Measurements from ENCODE around the gene AEBP2. TPM values are rescaled to one million over a fixed set of nuclear protein-coding genes. Genes with fewer than 3 reads are reported as not detected.

Gene AEBP2
- total and polyA plus RNA-seq, 2 experiments from 2014 or later, result 12.4 to 22.5 TPM

GRCh38 chr12:19436931-19437330, 2.4 kb upstream of the AEBP2 start:
- no peak for TF ChIP-seq EZH2 (IDR thresholded peaks at IDR 0.05; ENCODE audit: borderline replicate concordance)
- TF ChIP-seq CTCF (IDR thresholded peaks at IDR 0.05; ENCODE audit: poor library complexity), result no peak
- no peak for TF ChIP-seq EZH2phosphoT487 (IDR thresholded peaks at IDR 0.05; ENCODE audit: low read depth, severe bottlenecking, unreplicated experiment)
- peaks cover 14% of the 10 kb centered on the region for H4K20me1 ChIP-seq (ENCODE audit: insufficient read depth, poor library complexity, severe bottlenecking)
- no peaks in the 10 kb centered on the region for H3K36me3 ChIP-seq (replicated peaks; ENCODE audit: insufficient read depth, low read depth)
- DNase-seq (ENCODE audit: low spot score), result no peak
- no peaks in the 10 kb centered on the region for H3K27me3 ChIP-seq
- peaks cover 19% of the 10 kb centered on the region for H3K79me2 ChIP-seq
- peaks cover 3% of the 10 kb centered on the region for H3K4me1 ChIP-seq (ENCODE audit: insufficient read depth)
- no peak overlapping the region for H3K4me3 ChIP-seq
- H3K27ac ChIP-seq, result no peak overlapping the region
- H3K4me2 ChIP-seq, result no peak overlapping the region
- no peaks in the 10 kb centered on the region for H3K9me3 ChIP-seq (ENCODE audit: low read depth)
- H2AFZ ChIP-seq, result no peak overlapping the region
- H3K9me2 ChIP-seq (replicated peaks; ENCODE audit: insufficient read depth), result no peaks in the 10 kb centered on the region
- WGBS (ENCODE audit: low lambda C conversion rate, missing lambda C conversion rate), result 30% methylated on average over 2 of the region's 2 CpGs

GRCh38 chr12:19437996-19438395, 1.3 kb upstream of the AEBP2 start:
- no peak overlapping the region for H3K4me2 ChIP-seq

DNA sequence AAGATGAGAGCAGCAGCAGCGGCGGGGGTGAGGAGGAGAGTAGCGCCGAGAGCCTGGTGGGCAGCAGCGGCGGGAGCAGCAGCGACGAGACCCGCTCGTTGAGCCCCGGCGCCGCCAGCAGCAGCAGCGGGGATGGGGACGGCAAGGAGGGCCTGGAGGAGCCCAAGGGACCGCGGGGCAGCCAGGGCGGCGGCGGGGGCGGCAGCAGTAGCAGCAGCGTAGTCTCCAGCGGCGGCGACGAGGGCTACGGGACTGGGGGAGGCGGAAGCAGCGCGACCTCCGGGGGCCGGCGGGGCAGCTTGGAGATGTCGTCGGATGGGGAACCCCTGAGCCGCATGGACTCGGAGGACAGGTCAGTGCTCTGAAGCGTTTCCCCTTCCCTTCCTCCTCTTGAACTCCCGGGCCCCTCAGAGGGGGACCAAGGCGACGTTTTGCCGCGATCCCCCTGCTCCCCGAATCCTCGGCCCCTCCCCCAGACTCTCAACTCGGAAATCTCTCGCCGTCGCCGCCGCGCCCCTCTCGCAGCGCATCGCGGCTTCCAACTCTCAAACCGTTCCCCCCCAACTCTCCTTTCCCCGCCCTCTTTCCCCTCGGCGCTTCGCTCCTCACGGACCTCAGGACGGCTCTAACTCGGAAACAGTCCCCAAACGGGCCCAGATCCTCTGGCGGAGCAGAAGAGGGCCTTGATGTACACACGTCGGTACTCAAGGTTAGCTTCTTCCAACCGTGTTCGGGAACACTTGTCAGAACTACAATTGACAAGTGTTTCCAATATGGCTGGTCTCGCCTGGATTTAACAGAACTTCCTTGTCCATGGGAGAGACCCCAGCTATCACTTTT, 947 bp downstream of the AEBP2 start:
- Histone ChIP-seq H4K20me1 (ENCODE audit: insufficient read depth, poor library complexity, severe bottlenecking) (peaks cover 36% of the 10 kb centered on the region), H3K36me3 (replicated peaks; ENCODE audit: insufficient read depth, low read depth) (no peaks in the 10 kb centered on the region), H3K9me2 (replicated peaks; ENCODE audit: insufficient read depth) (no peaks in the 10 kb centered on the region), H3K27me3 (no peaks in the 10 kb centered on the region), H3K4me3 (peak overlapping the region; percentile 92), H3K9me3 (ENCODE audit: low read depth) (no peaks in the 10 kb centered on the region), H3K4me2 (peak overlapping the region; percentile 83), H3K27ac (peak overlapping the region; percentile 96), H3K4me1 (ENCODE audit: insufficient read depth) (peaks cover 12% of the 10 kb centered on the region), H3K79me2 (peaks cover 52% of the 10 kb centered on the region), H2AFZ (peak overlapping the region; percentile 87)
- TF ChIP-seq EZH2phosphoT487 (IDR thresholded peaks at IDR 0.05; ENCODE audit: low read depth, severe bottlenecking, unreplicated experiment) (no peak), EZH2 (IDR thresholded peaks at IDR 0.05; ENCODE audit: borderline replicate concordance) (no peak), CTCF (IDR thresholded peaks at IDR 0.05; ENCODE audit: poor library complexity) (no peak)
- WGBS (ENCODE audit: low lambda C conversion rate, missing lambda C conversion rate), result under 1% methylated on average over 28 of the region's 71 CpGs
- peak; percentile 77 for DNase-seq (ENCODE audit: low spot score)

More at GRCh38 chr12:19437996-19438395, 1.3 kb upstream of the AEBP2 start:
- no peaks in the 10 kb centered on the region for H3K9me2 ChIP-seq (replicated peaks; ENCODE audit: insufficient read depth)
- 55% methylated on average over 3 of the region's 3 CpGs for WGBS (ENCODE audit: low lambda C conversion rate, missing lambda C conversion rate)
- peaks cover 29% of the 10 kb centered on the region for H3K79me2 ChIP-seq
- H3K27ac ChIP-seq, result no peak overlapping the region
- no peaks in the 10 kb centered on the region for H3K27me3 ChIP-seq
- peaks cover 12% of the 10 kb centered on the region for H3K4me1 ChIP-seq (ENCODE audit: insufficient read depth)
- H3K36me3 ChIP-seq (replicated peaks; ENCODE audit: insufficient read depth, low read depth), result no peaks in the 10 kb centered on the region
- TF ChIP-seq EZH2phosphoT487 (IDR thresholded peaks at IDR 0.05; ENCODE audit: low read depth, severe bottlenecking, unreplicated experiment) (no peak), EZH2 (IDR thresholded peaks at IDR 0.05; ENCODE audit: borderline replicate concordance) (no peak), CTCF (IDR thresholded peaks at IDR 0.05; ENCODE audit: poor library complexity) (no peak)
- H3K9me3 ChIP-seq (ENCODE audit: low read depth), result no peaks in the 10 kb centered on the region
- H3K4me3 ChIP-seq, result no peak overlapping the region
- H2AFZ ChIP-seq, result no peak overlapping the region
- peaks cover 22% of the 10 kb centered on the region for H4K20me1 ChIP-seq (ENCODE audit: insufficient read depth, poor library complexity, severe bottlenecking)
- DNase-seq (ENCODE audit: low spot score), result no peak
